A549 (cell line): ENCODE measurements around the gene ZC3H12D. TPM values are rescaled to one million over a fixed set of nuclear protein-coding genes. Genes with fewer than 3 reads are reported as not detected.

ENCODE experiments used
- ATAC-seq, 2 experiments: fragments of 200-7000 bp in 1 of 2; fragments of >200 bp in 1 of 2; cut with Nextera tagmentation in 1 of 2; cut with Tn5 transposase in 1 of 2; 3 replicates each; pipeline versions ENCODE4 v1.8.0 to v1.9.1; 2018 to 2020; ENCODE audit warnings: mild to moderate bottlenecking in 1 of 2, moderate library complexity in 1 of 2
- CTCF ChIA-PET: fragments of 300-600 bp; sonication (Branson Sonifier 250); formaldehyde crosslinking; extraction: SDS; loops from one replicate; lab custom pipeline; 2021; ENCODE audit warnings: antibody characterized with exemption, inconsistent platforms; lab: Yijun Ruan, JAX
- POLR2A ChIA-PET: fragments of 350-600 bp; formaldehyde crosslinking; extraction: SDS; loops from one replicate; lab custom pipeline; 2021; ENCODE audit warnings: antibody characterized with exemption, inconsistent platforms; lab: Yijun Ruan, JAX
- DNase-seq, 2 experiments: peaks; one replicate each; pipeline versions ENCODE4 v3.0.0 to v3.0.0-alpha.2; 2011 to 2016; ENCODE audit warnings: low read depth in 1 of 2, low spot score in 1 of 2
- FAIRE-seq: peaks from 2 replicates; lab custom pipeline; 2011; peaks lifted over from hg19 to GRCh38; lab: Jason Lieb, UNC
- H3K27ac ChIP-seq, 2 experiments: fragments of >200 bp; sonication (Bioruptor Twin); formaldehyde crosslinking; 3 replicates each; pipeline ENCODE4 v1.5.1; 2016 to 2017
- H3K4me1 ChIP-seq: fragments of >200 bp; sonication (Bioruptor Twin); formaldehyde crosslinking; 3 replicates; pipeline ENCODE4 v1.6.1; 2016
- H3K4me2 ChIP-seq: fragments of >200 bp; sonication (Bioruptor Twin); formaldehyde crosslinking; 3 replicates; pipeline ENCODE4 v1.6.1; 2016
- H3K4me3 ChIP-seq: fragments of >200 bp; sonication (Bioruptor Twin); formaldehyde crosslinking; 3 replicates; pipeline ENCODE4 v1.5.1; 2016
- H3K9me3 ChIP-seq: fragments of >200 bp; sonication (Bioruptor Twin); formaldehyde crosslinking; 3 replicates; pipeline ENCODE4 v1.6.1; 2016
- BHLHE40 ChIP-seq: IDR thresholded peaks from 2 replicates; pipeline ENCODE4 v1.6.1; 2012; ENCODE audit warnings: low read depth, low read length, inconsistent platforms
- CEBPB ChIP-seq, 2 experiments: fragments of >200 bp in 1 of 2; sonication (Bioruptor Twin) in 1 of 2; formaldehyde crosslinking in 1 of 2; IDR thresholded peaks; 2 replicates each; pipeline ENCODE4 v1.6.1; 2012 to 2016
- CHD2 ChIP-seq: fragments of 150-350 bp; IDR thresholded peaks from 2 replicates; pipeline ENCODE4 v1.6.1; 2014; ENCODE audit warnings: low read length; ENCODE audit not compliant: partially characterized antibody
- EHMT2 ChIP-seq: fragments of 200-600 bp; sonication (generic); IDR thresholded peaks from 2 replicates; pipeline ENCODE4 v1.6.1; 2016; ENCODE audit warnings: antibody characterized with exemption, low read depth, mild to moderate bottlenecking, moderate library complexity
- EP300 ChIP-seq, 2 experiments: fragments of >200 bp; sonication (Bioruptor Twin); formaldehyde crosslinking; IDR thresholded peaks; 2 replicates in 1 of 2; 3 replicates in 1 of 2; pipeline ENCODE4 v1.6.1; 2016 to 2017
- ESRRA ChIP-seq: fragments of 150-350 bp; IDR thresholded peaks from 2 replicates; pipeline ENCODE4 v1.6.1; 2014; ENCODE audit warnings: mild to moderate bottlenecking, low read length, borderline replicate concordance
- FOSB ChIP-seq: fragments of 250-450 bp; sonication (Bioruptor Pico); IDR thresholded peaks from 2 replicates; pipeline ENCODE4 v1.5.0; 2020; ENCODE audit warnings: mild to moderate bottlenecking, moderate library complexity
- HEYL ChIP-seq: fragments of 250-450 bp; sonication (Bioruptor Pico); IDR thresholded peaks from 2 replicates; pipeline ENCODE4 v1.8.0; 2021; ENCODE audit warnings: mild to moderate bottlenecking, moderate library complexity
- HOXB5 ChIP-seq: fragments of 250-450 bp; sonication (Bioruptor Pico); IDR thresholded peaks from 2 replicates; pipeline ENCODE4 v1.5.0; 2020; ENCODE audit warnings: mild to moderate bottlenecking, moderate library complexity
- JUNB ChIP-seq: fragments of >200 bp; sonication (Bioruptor Twin); formaldehyde crosslinking; IDR thresholded peaks from 2 replicates; pipeline ENCODE4 v1.6.1; 2016
- NFE2L2 ChIP-seq: fragments of 150-350 bp; conservative IDR thresholded peaks from 2 replicates; pipeline ENCODE4 v1.6.1; 2014; ENCODE audit warnings: low read length
- NR3C1 ChIP-seq: fragments of >200 bp; sonication (Bioruptor Twin); formaldehyde crosslinking; IDR thresholded peaks from 3 replicates; pipeline ENCODE4 v1.6.1; 2017
- POLR2AphosphoS2 ChIP-seq: conservative IDR thresholded peaks from 2 replicates; pipeline ENCODE4 v1.6.1; 2012; ENCODE audit warnings: low read length, improper control_type of control experiment, inconsistent platforms
- RCOR1 ChIP-seq: fragments of 150-350 bp; IDR thresholded peaks from 2 replicates; pipeline ENCODE4 v1.6.1; 2014; ENCODE audit warnings: antibody characterized with exemption, low read length, low read depth
- RFX5 ChIP-seq: fragments of 450-650 bp; IDR thresholded peaks from 2 replicates; pipeline ENCODE4 v1.7.1; 2014; ENCODE audit warnings: antibody characterized with exemption, mild to moderate bottlenecking, moderate library complexity
- RNF2 ChIP-seq: fragments of 200-600 bp; sonication (generic); IDR thresholded peaks from 2 replicates; pipeline ENCODE4 v1.6.1; 2016; ENCODE audit warnings: low read depth, mild to moderate bottlenecking, antibody characterized with exemption, moderate library complexity, borderline replicate concordance
- SMC3 ChIP-seq: fragments of >200 bp; sonication (Bioruptor Twin); formaldehyde crosslinking; IDR thresholded peaks from 3 replicates; pipeline ENCODE4 v1.6.1; 2018; ENCODE audit warnings: inconsistent platforms
- WGBS: methylation state at CpG from one replicate; pipeline ENCODE4 v1.1.6; 2017; ENCODE audit errors: missing lambda C conversion rate; 5-methylcytosine and 5-hydroxymethylcytosine counted together
- polyA plus RNA-seq, 4 experiments: library from polyadenylated mRNA; depleted of rRNA in 3 of 4; stranded (reverse); fragments of >200 nt; fragmentation: RNase III in 1 of 4; extraction: RNeasy Plus Mini Kit Qiagen cat#74134 plus additional on column Dnase treatment in 1 of 4; gene quantifications; 2 replicates in 3 of 4; 3 replicates in 1 of 4; pipeline ENCODE4 v1.2.3, GENCODE V29; 2011 to 2017
- TF ChIP-seq, protein P1 (sequence below): fragments of >200 bp; sonication (Bioruptor Twin); formaldehyde crosslinking; IDR thresholded peaks from 2 replicates; pipeline ENCODE4 v1.6.1; 2016
- TF ChIP-seq, protein P2 (sequence below): fragments of 450-650 bp; IDR thresholded peaks from 2 replicates; pipeline ENCODE4 v1.6.1; 2014; ENCODE audit warnings: antibody characterized with exemption
- TF ChIP-seq, protein P3 (sequence below): fragments of 200-600 bp; sonication (generic); IDR thresholded peaks from 2 replicates; pipeline ENCODE4 v1.6.1; 2016; ENCODE audit warnings: antibody characterized with exemption, mild to moderate bottlenecking, moderate library complexity
- TF ChIP-seq, protein P4 (sequence below): IDR thresholded peaks from 2 replicates; pipeline ENCODE4 v1.6.1; 2012
- TF ChIP-seq, protein P5 (sequence below): fragments of 250-450 bp; sonication (Bioruptor Pico); IDR thresholded peaks from 2 replicates; pipeline ENCODE4 v1.5.0; 2020; ENCODE audit warnings: low read depth, mild to moderate bottlenecking, moderate library complexity
- TF ChIP-seq, protein P6 (sequence below): fragments of >200 bp; sonication (Bioruptor Twin); formaldehyde crosslinking; IDR thresholded peaks from 3 replicates; pipeline ENCODE4 v1.6.1; 2016
- TF ChIP-seq, protein P7 (sequence below): fragments of >200 bp; sonication (Bioruptor Twin); formaldehyde crosslinking; IDR thresholded peaks from 3 replicates; pipeline ENCODE4 v1.5.1; 2016

ZC3H12D gene
- polyA plus RNA-seq, 2 of the 4 experiments (the other 2 are of a cell fraction), result 0.04 to 0.12 TPM

DNA sequence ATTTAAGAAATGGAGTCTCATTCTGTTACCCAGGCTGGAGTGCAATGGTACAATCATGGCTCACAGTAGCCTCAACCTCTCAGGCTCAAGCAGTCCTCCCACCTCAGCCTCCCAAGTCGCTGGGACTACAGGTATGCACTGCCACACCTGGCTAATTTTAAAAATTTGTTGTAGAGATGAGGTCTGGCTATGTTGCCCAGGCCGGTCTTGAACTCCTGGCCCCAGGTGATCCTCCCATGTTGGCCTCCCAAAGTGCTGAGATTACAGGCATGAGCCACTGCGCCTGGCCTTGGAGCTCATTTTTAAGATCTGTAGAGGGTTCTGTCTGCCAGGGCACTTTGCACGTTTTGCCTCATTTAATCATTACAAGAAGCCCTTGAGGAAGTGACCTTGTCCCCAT, 17.5 kb downstream of the ZC3H12D start:
- H3K9me3 ChIP-seq, result no peaks in the 10 kb centered on the region
- ChIA-PET POLR2A (no interaction called here), CTCF (interaction anchor here (0.7 to 1.9 kb wide), 2 partner anchors 35 to 439 kb away, joined by 3 to 4 read pairs; no protein-coding TSS in a partner anchor)
- H3K27ac ChIP-seq, result no peak overlapping the region
- H3K4me3 ChIP-seq, result no peak overlapping the region
- TF ChIP-seq BHLHE40, result no peak
- TF ChIP-seq, protein P1, sequence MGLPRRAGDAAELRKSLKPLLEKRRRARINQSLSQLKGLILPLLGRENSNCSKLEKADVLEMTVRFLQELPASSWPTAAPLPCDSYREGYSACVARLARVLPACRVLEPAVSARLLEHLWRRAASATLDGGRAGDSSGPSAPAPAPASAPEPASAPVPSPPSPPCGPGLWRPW, result no peak
- TF ChIP-seq CEBPB (IDR thresholded peaks at IDR 0.05), result no peak
- no peak for TF ChIP-seq EP300 (IDR thresholded peaks at IDR 0.05)
- TF ChIP-seq EHMT2, result no peak
- no peak for TF ChIP-seq NR3C1
- TF ChIP-seq, protein P2, sequence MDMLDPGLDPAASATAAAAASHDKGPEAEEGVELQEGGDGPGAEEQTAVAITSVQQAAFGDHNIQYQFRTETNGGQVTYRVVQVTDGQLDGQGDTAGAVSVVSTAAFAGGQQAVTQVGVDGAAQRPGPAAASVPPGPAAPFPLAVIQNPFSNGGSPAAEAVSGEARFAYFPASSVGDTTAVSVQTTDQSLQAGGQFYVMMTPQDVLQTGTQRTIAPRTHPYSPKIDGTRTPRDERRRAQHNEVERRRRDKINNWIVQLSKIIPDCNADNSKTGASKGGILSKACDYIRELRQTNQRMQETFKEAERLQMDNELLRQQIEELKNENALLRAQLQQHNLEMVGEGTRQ, result no peak
- TF ChIP-seq, protein P3, sequence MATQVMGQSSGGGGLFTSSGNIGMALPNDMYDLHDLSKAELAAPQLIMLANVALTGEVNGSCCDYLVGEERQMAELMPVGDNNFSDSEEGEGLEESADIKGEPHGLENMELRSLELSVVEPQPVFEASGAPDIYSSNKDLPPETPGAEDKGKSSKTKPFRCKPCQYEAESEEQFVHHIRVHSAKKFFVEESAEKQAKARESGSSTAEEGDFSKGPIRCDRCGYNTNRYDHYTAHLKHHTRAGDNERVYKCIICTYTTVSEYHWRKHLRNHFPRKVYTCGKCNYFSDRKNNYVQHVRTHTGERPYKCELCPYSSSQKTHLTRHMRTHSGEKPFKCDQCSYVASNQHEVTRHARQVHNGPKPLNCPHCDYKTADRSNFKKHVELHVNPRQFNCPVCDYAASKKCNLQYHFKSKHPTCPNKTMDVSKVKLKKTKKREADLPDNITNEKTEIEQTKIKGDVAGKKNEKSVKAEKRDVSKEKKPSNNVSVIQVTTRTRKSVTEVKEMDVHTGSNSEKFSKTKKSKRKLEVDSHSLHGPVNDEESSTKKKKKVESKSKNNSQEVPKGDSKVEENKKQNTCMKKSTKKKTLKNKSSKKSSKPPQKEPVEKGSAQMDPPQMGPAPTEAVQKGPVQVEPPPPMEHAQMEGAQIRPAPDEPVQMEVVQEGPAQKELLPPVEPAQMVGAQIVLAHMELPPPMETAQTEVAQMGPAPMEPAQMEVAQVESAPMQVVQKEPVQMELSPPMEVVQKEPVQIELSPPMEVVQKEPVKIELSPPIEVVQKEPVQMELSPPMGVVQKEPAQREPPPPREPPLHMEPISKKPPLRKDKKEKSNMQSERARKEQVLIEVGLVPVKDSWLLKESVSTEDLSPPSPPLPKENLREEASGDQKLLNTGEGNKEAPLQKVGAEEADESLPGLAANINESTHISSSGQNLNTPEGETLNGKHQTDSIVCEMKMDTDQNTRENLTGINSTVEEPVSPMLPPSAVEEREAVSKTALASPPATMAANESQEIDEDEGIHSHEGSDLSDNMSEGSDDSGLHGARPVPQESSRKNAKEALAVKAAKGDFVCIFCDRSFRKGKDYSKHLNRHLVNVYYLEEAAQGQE, result no peak
- no peak for TF ChIP-seq HEYL (CRISPR knock-in tag)
- TF ChIP-seq, protein P4, sequence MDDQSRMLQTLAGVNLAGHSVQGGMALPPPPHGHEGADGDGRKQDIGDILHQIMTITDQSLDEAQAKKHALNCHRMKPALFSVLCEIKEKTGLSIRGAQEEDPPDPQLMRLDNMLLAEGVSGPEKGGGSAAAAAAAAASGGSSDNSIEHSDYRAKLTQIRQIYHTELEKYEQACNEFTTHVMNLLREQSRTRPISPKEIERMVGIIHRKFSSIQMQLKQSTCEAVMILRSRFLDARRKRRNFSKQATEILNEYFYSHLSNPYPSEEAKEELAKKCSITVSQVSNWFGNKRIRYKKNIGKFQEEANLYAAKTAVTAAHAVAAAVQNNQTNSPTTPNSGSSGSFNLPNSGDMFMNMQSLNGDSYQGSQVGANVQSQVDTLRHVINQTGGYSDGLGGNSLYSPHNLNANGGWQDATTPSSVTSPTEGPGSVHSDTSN, result no peak
- TF ChIP-seq HOXB5, result no peak
- no peak for TF ChIP-seq JUNB
- TF ChIP-seq NFE2L2, result no peak
- TF ChIP-seq CHD2, result no peak
- no peak for TF ChIP-seq FOSB (CRISPR knock-in tag)
- DNase-seq, result no peak
- no peak for ATAC-seq
- no peaks in the 10 kb centered on the region for H3K4me1 ChIP-seq
- no peak overlapping the region for H3K4me2 ChIP-seq
- FAIRE-seq, result no peak
- 73% methylated on average over 4 of the region's 4 CpGs for WGBS

DNA sequence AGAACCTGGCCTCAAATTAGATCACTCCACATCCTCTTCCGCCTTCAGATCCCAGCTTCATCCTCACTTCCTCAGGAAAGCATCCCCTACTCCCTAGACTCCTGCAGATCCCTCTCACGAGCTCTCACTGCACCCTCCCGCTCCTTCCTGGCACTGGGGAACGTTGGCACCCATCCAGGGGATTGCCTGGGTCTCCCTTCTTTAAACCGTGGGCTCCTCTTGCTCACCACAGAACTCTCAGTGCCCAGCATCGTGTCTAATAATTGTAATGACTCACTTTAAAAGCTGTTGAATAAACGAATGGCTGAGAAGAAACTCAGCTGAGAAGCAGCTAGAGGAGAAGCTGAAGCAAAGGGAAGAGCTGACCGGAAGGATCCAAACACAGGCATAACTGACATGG, 20.4 kb downstream of the ZC3H12D start:
- 41% methylated on average over 8 of the region's 8 CpGs for WGBS
- H3K4me3 ChIP-seq, result no peak overlapping the region
- ATAC-seq (no peak), FAIRE-seq (no peak), DNase-seq (no peak)
- H3K4me1 ChIP-seq, result no peaks in the 10 kb centered on the region
- TF ChIP-seq POLR2AphosphoS2 (no peak), ESRRA (no peak), RFX5 (no peak), RCOR1 (no peak), RNF2 (no peak), SMC3 (no peak)
- TF ChIP-seq, protein P5, sequence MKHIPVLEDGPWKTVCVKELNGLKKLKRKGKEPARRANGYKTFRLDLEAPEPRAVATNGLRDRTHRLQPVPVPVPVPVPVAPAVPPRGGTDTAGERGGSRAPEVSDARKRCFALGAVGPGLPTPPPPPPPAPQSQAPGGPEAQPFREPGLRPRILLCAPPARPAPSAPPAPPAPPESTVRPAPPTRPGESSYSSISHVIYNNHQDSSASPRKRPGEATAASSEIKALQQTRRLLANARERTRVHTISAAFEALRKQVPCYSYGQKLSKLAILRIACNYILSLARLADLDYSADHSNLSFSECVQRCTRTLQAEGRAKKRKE (CRISPR knock-in tag), result no peak
- TF ChIP-seq, protein P4, result no peak
- TF ChIP-seq, protein P6, sequence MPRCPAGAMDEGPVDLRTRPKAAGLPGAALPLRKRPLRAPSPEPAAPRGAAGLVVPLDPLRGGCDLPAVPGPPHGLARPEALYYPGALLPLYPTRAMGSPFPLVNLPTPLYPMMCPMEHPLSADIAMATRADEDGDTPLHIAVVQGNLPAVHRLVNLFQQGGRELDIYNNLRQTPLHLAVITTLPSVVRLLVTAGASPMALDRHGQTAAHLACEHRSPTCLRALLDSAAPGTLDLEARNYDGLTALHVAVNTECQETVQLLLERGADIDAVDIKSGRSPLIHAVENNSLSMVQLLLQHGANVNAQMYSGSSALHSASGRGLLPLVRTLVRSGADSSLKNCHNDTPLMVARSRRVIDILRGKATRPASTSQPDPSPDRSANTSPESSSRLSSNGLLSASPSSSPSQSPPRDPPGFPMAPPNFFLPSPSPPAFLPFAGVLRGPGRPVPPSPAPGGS, result no peak
- TF ChIP-seq, protein P7, sequence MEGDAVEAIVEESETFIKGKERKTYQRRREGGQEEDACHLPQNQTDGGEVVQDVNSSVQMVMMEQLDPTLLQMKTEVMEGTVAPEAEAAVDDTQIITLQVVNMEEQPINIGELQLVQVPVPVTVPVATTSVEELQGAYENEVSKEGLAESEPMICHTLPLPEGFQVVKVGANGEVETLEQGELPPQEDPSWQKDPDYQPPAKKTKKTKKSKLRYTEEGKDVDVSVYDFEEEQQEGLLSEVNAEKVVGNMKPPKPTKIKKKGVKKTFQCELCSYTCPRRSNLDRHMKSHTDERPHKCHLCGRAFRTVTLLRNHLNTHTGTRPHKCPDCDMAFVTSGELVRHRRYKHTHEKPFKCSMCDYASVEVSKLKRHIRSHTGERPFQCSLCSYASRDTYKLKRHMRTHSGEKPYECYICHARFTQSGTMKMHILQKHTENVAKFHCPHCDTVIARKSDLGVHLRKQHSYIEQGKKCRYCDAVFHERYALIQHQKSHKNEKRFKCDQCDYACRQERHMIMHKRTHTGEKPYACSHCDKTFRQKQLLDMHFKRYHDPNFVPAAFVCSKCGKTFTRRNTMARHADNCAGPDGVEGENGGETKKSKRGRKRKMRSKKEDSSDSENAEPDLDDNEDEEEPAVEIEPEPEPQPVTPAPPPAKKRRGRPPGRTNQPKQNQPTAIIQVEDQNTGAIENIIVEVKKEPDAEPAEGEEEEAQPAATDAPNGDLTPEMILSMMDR, result no peak
- no peaks in the 10 kb centered on the region for H3K9me3 ChIP-seq
- no peak overlapping the region for H3K27ac ChIP-seq
- no peak overlapping the region for H3K4me2 ChIP-seq
- CTCF ChIA-PET, result interaction anchor here (1.0 kb wide), 1 partner anchor 9 kb away, joined by 3 read pairs; no protein-coding TSS in a partner anchor
- POLR2A ChIA-PET, result no interaction called here
